GM19025 (cell line): ENCODE results near the gene PLAC1.

Source experiments
- ATAC-seq: cut with Tn5 transposase; IDR thresholded peaks from one replicate; pipeline ENCODE4 v1.9.1; 2021; ENCODE audit warnings: mild to moderate bottlenecking, low read depth, moderate library complexity; ENCODE audit not compliant: unreplicated experiment

Gene PLAC1

GRCh38 chrX:134658002-134658759 is at the start of gene PLAC1:
Gene PLAC1, minus strand, starts transcription at chrX:134658471. Its CDS starts 91,789 bp downstream, at chrX:134566682.
- ATAC-seq, result no peak

GRCh38 chrX:134706138-134706537 is 47.9 kb upstream of the PLAC1 start:
- no peak for ATAC-seq

- ATAC-seq, result no peak
These were observed 37.7 kb upstream of the PLAC1 start for GRCh38 chrX:134695999-134696398.

- ATAC-seq, result no peak
These were observed 36.4 kb upstream of the PLAC1 start for GRCh38 chrX:134694333-134695322.

- no peak for ATAC-seq
These were observed 35.4 kb upstream of the PLAC1 start for GRCh38 chrX:134693644-134694043.

- no peak for ATAC-seq
These were observed 34.7 kb upstream of the PLAC1 start for GRCh38 chrX:134692990-134693389.

GRCh38 chrX:134692233-134692632 is 34.0 kb upstream of the PLAC1 start:
- ATAC-seq, result no peak

GRCh38 chrX:134691453-134691852 is 33.2 kb upstream of the PLAC1 start:
- no peak for ATAC-seq

- ATAC-seq, result no peak
These were observed 30.6 kb upstream of the PLAC1 start for GRCh38 chrX:134688839-134689238.

GRCh38 chrX:134688031-134688823 is 30.0 kb upstream of the PLAC1 start:
- no peak for ATAC-seq

GRCh38 chrX:134685668-134686067 is 27.4 kb upstream of the PLAC1 start:
- no peak for ATAC-seq

GRCh38 chrX:134684956-134685355 is 26.7 kb upstream of the PLAC1 start:
- ATAC-seq, result no peak

- ATAC-seq, result no peak
These were observed 25.2 kb upstream of the PLAC1 start for GRCh38 chrX:134683351-134684005.

- ATAC-seq, result no peak
These were observed 23.8 kb upstream of the PLAC1 start for GRCh38 chrX:134682081-134682480.

- no peak for ATAC-seq
These were observed 21.4 kb upstream of the PLAC1 start for GRCh38 chrX:134679644-134680043.

GRCh38 chrX:134679221-134679620 is 20.9 kb upstream of the PLAC1 start:
- ATAC-seq, result no peak

GRCh38 chrX:134677332-134677731 is 19.1 kb upstream of the PLAC1 start:
- ATAC-seq, result no peak

- ATAC-seq, result no peak
These were observed 18.2 kb upstream of the PLAC1 start for GRCh38 chrX:134676436-134676835.

- no peak for ATAC-seq
These were observed 14.9 kb upstream of the PLAC1 start for GRCh38 chrX:134673123-134673522.

- no peak for ATAC-seq
These were observed 13.8 kb upstream of the PLAC1 start for GRCh38 chrX:134672101-134672500.
